H9 (cell line): ENCODE measurements around the gene ZMIZ1. TPM values are rescaled to one million over a fixed set of nuclear protein-coding genes. Genes with fewer than 3 reads are reported as not detected.

ENCODE experiments used
- DNase-seq: peaks from one replicate; pipeline ENCODE4 v3.0.0-alpha.2; 2017
- H2AFZ ChIP-seq: one replicate; pipeline ENCODE4 v1.6.1; 2013; ENCODE audit warnings: mild to moderate bottlenecking, low read length, control low read depth, moderate library complexity
- H2AK5ac ChIP-seq: 2 replicates; pipeline ENCODE4 v1.6.1; 2013; ENCODE audit warnings: low read length, control low read depth, mixed read lengths; ENCODE audit not compliant: insufficient read length
- H2BK120ac ChIP-seq: one replicate; pipeline ENCODE4 v1.6.1; 2013; ENCODE audit warnings: low read depth, mild to moderate bottlenecking, low read length, control low read depth, inconsistent platforms; ENCODE audit not compliant: poor library complexity, severe bottlenecking
- H2BK12ac ChIP-seq: 2 replicates; pipeline ENCODE4 v1.6.1; 2013; ENCODE audit warnings: low read length, control low read depth, mixed read lengths, low read depth; ENCODE audit not compliant: insufficient read length
- H2BK15ac ChIP-seq: 2 replicates; pipeline ENCODE4 v1.6.1; 2013; ENCODE audit warnings: low read depth, low read length, control low read depth
- H2BK20ac ChIP-seq: one replicate; pipeline ENCODE4 v1.6.1; 2013; ENCODE audit warnings: low read depth, mild to moderate bottlenecking, low read length, control low read depth, inconsistent platforms; ENCODE audit not compliant: poor library complexity, severe bottlenecking
- H2BK5ac ChIP-seq: 2 replicates; pipeline ENCODE4 v1.6.1; 2013; ENCODE audit warnings: low read length, control low read depth, mixed read lengths; ENCODE audit not compliant: insufficient read length
- H3K14ac ChIP-seq: 2 replicates; pipeline ENCODE4 v1.6.1; 2013; ENCODE audit warnings: low read length, control low read depth; ENCODE audit not compliant: insufficient read depth
- H3K18ac ChIP-seq: 2 replicates; pipeline ENCODE4 v1.6.1; 2013; ENCODE audit warnings: low read depth, mild to moderate bottlenecking, mixed read lengths, low read length, control low read depth; ENCODE audit not compliant: insufficient read length
- H3K23ac ChIP-seq: 2 replicates; pipeline ENCODE4 v1.6.1; 2013; ENCODE audit warnings: low read length, control low read depth, mixed read lengths, low read depth; ENCODE audit not compliant: insufficient read length
- H3K23me2 ChIP-seq: 2 replicates; pipeline ENCODE4 v1.6.1; 2013; ENCODE audit warnings: low read depth, mild to moderate bottlenecking, mixed read lengths, low read length, control low read depth; ENCODE audit not compliant: insufficient read length, poor library complexity, severe bottlenecking
- H3K27ac ChIP-seq: 2 replicates; pipeline ENCODE4 v1.5.1; 2013; ENCODE audit warnings: low read length, control low read depth, mixed read lengths, low read depth; ENCODE audit not compliant: insufficient read length
- H3K27me3 ChIP-seq: 2 replicates; pipeline ENCODE4 v1.6.1; 2013; ENCODE audit warnings: low read length, control low read depth, inconsistent platforms; ENCODE audit not compliant: insufficient read depth
- H3K4ac ChIP-seq: 2 replicates; pipeline ENCODE4 v1.6.1; 2013; ENCODE audit warnings: low read depth, mild to moderate bottlenecking, control low read depth, inconsistent platforms, low read length, moderate library complexity
- H3K4me1 ChIP-seq: 2 replicates; pipeline ENCODE4 v1.6.1; 2013; ENCODE audit warnings: low read length, control low read depth, inconsistent platforms; ENCODE audit not compliant: insufficient read depth
- H3K4me2 ChIP-seq: 2 replicates; pipeline ENCODE4 v1.6.1; 2013; ENCODE audit warnings: low read length, control low read depth, mixed read lengths; ENCODE audit not compliant: insufficient read length, insufficient read depth
- H3K56ac ChIP-seq: 2 replicates; pipeline ENCODE4 v1.6.1; 2013; ENCODE audit warnings: low read depth, mild to moderate bottlenecking, mixed read lengths, low read length, control low read depth; ENCODE audit not compliant: insufficient read length
- H3K79me1 ChIP-seq: 2 replicates; pipeline ENCODE4 v1.6.1; 2013; ENCODE audit warnings: low read depth, mild to moderate bottlenecking, moderate library complexity, low read length, control low read depth, inconsistent platforms; ENCODE audit not compliant: insufficient read depth, poor library complexity, severe bottlenecking
- H3K79me2 ChIP-seq: 2 replicates; pipeline ENCODE4 v1.6.1; 2013; ENCODE audit warnings: low read length, control low read depth, inconsistent platforms; ENCODE audit not compliant: insufficient read depth
- H3K9ac ChIP-seq: 2 replicates; pipeline ENCODE4 v1.6.1; 2013; ENCODE audit warnings: low read length, control low read depth, mixed read lengths; ENCODE audit not compliant: insufficient read length; ENCODE audit errors: extremely low read depth
- H3K9me3 ChIP-seq: one replicate; pipeline ENCODE4 v1.6.1; 2013; ENCODE audit warnings: low read depth, low read length, inconsistent platforms; ENCODE audit not compliant: control insufficient read depth
- H3T11ph ChIP-seq: one replicate; pipeline ENCODE4 v1.6.1; 2013; ENCODE audit warnings: mild to moderate bottlenecking, low read length, control low read depth, inconsistent platforms
- H4K20me1 ChIP-seq: one replicate; pipeline ENCODE4 v1.6.1; 2013; ENCODE audit not compliant: control insufficient read depth, insufficient read length, insufficient read depth
- H4K5ac ChIP-seq: 2 replicates; pipeline ENCODE4 v1.6.1; 2013; ENCODE audit warnings: low read depth, mild to moderate bottlenecking, mixed read lengths, low read length, control low read depth; ENCODE audit not compliant: insufficient read length
- H4K8ac ChIP-seq: replicated peaks from 2 replicates; pipeline ENCODE4 v1.6.1; 2013; ENCODE audit warnings: low read length, control low read depth, mixed read lengths, low read depth; ENCODE audit not compliant: insufficient read length
- H4K91ac ChIP-seq: 2 replicates; pipeline ENCODE4 v1.6.1; 2013; ENCODE audit warnings: low read depth, mild to moderate bottlenecking, moderate library complexity, mixed read lengths, low read length, control low read depth; ENCODE audit not compliant: insufficient read length
- H3K27ac Mint-ChIP-seq, 3 experiments: 2 replicates in 2 of 3; 3 replicates in 1 of 3; pipeline ENCODE4 v1.8.0; 2020 to 2021; ENCODE audit warnings: mixed read lengths in 3 of 3, mild to moderate bottlenecking in 1 of 3, moderate library complexity in 1 of 3
- H3K27me3 Mint-ChIP-seq: 2 replicates; pipeline ENCODE4 v1.8.0; 2021; ENCODE audit warnings: low read depth, mild to moderate bottlenecking, moderate library complexity, mixed read lengths
- H3K36me3 Mint-ChIP-seq, 3 experiments: 2 replicates in 2 of 3; 3 replicates in 1 of 3; pipeline ENCODE4 v1.8.0; 2020 to 2021; ENCODE audit warnings: low read depth in 3 of 3, mixed read lengths in 3 of 3; ENCODE audit not compliant: insufficient read depth in 1 of 3
- H3K4me1 Mint-ChIP-seq, 2 experiments: 2 replicates each; pipeline ENCODE4 v1.8.0; 2020; ENCODE audit warnings: mixed read lengths in 2 of 2
- H3K4me3 Mint-ChIP-seq, 2 experiments: 2 replicates in 1 of 2; 3 replicates in 1 of 2; pipeline ENCODE4 v1.8.0; 2020 to 2021; ENCODE audit warnings: mild to moderate bottlenecking in 2 of 2, mixed read lengths in 2 of 2, moderate library complexity in 1 of 2
- H3K9me3 Mint-ChIP-seq, 2 experiments: 2 replicates in 1 of 2; 3 replicates in 1 of 2; pipeline ENCODE4 v1.8.0; 2020; ENCODE audit warnings: mild to moderate bottlenecking in 2 of 2, mixed read lengths in 2 of 2, moderate library complexity in 1 of 2
- CTCF ChIP-seq: fragments of 200-600 bp; sonication (generic); conservative IDR thresholded peaks from 3 replicates; pipeline ENCODE4 v1.8.0; 2021; ENCODE audit warnings: antibody characterized with exemption, mild to moderate bottlenecking
- WGBS: extraction: QIAGEN DNeasy Blood & Tissue Kit; methylation state at CpG from one replicate; pipeline ENCODE4 v1.1.7; 2013; ENCODE audit warnings: missing lambda C conversion rate, low lambda C conversion rate, mixed read lengths; ENCODE audit not compliant: insufficient read length; ENCODE audit errors: extremely low coverage; 5-methylcytosine and 5-hydroxymethylcytosine counted together
- total RNA-seq: library from RNA; stranded (reverse); gene quantifications from 2 replicates; pipeline ENCODE4 v1.2.1, GENCODE V29; 2021

ZMIZ1 gene
- total RNA-seq, 1 experiment from 2014 or later = 36.9 TPM

- TF ChIP-seq CTCF = peak; percentile 65
- H3K23me2 ChIP-seq = no peaks in the 10 kb centered on the region
- H3K79me1 ChIP-seq = no peaks in the 10 kb centered on the region
- no peak overlapping the region for H3K4ac ChIP-seq
- H3K79me2 ChIP-seq = no peaks in the 10 kb centered on the region
- H2BK15ac ChIP-seq = no peak overlapping the region
- H3T11ph ChIP-seq = no peak overlapping the region
- Mint-ChIP-seq H3K27me3 (peaks cover 38% of the 10 kb centered on the region), H3K4me3 (no peak overlapping the region), H3K4me1 (peaks cover 44 to 53% of the 10 kb centered on the region in 2 experiments), H3K9me3 (no peaks in the 10 kb centered on the region; a peak in 2 of 5 replicates), H3K36me3 (no peaks in the 10 kb centered on the region), H3K27ac (no peak overlapping the region; a peak in 1 of 7 replicates)
- H3K27me3 ChIP-seq = no peaks in the 10 kb centered on the region
- no peak overlapping the region for H4K8ac ChIP-seq
- H4K5ac ChIP-seq = no peak overlapping the region
- no peak overlapping the region for H3K9ac ChIP-seq
- no peak overlapping the region for H3K18ac ChIP-seq
- no peak overlapping the region for H2AK5ac ChIP-seq
- H2AFZ ChIP-seq = no peak overlapping the region
- H3K4me2 ChIP-seq = no peak overlapping the region
- no peak overlapping the region for H2BK5ac ChIP-seq
- no peak for DNase-seq
- H3K23ac ChIP-seq = no peak overlapping the region
- WGBS = no CpG with 5 or more reads among the region's 12 CpGs
- H2BK120ac ChIP-seq = no peak overlapping the region
- H2BK12ac ChIP-seq = no peak overlapping the region
- no peak overlapping the region for H2BK20ac ChIP-seq
- H3K27ac ChIP-seq = no peak overlapping the region
- no peak overlapping the region for H3K56ac ChIP-seq
- no peaks in the 10 kb centered on the region for H3K9me3 ChIP-seq
- no peak overlapping the region for H3K14ac ChIP-seq
- no peak overlapping the region for H4K91ac ChIP-seq
- H4K20me1 ChIP-seq = peaks cover 2% of the 10 kb centered on the region
- peaks cover 10% of the 10 kb centered on the region; the same call in 1 of the 2 replicates for H3K4me1 ChIP-seq
Measured at GRCh38 chr10:79052291-79053080, 16.3 kb upstream of the ZMIZ1 start.
